PC-3 (cell line): ENCODE measurements around the gene PLEKHO1.

Experiments used
- CTCF ChIP-seq: fragments of 300-600 bp; sonication (generic); conservative IDR thresholded peaks from 2 replicates; pipeline ENCODE4 v1.5.1; 2017; ENCODE audit warnings: antibody characterized with exemption, low read depth, mild to moderate bottlenecking, low read length
- EZH2 ChIP-seq: fragments of 300-600 bp; sonication (generic); IDR thresholded peaks from one replicate; pipeline ENCODE4 v1.6.1; 2017; ENCODE audit warnings: antibody characterized with exemption, mild to moderate bottlenecking, low read length; ENCODE audit not compliant: unreplicated experiment
- EZH2phosphoT487 ChIP-seq: fragments of 300-600 bp; sonication (generic); IDR thresholded peaks from 2 replicates; pipeline ENCODE4 v1.6.1; 2018; ENCODE audit warnings: mild to moderate bottlenecking, antibody characterized with exemption, low read length, borderline replicate concordance

DNA sequence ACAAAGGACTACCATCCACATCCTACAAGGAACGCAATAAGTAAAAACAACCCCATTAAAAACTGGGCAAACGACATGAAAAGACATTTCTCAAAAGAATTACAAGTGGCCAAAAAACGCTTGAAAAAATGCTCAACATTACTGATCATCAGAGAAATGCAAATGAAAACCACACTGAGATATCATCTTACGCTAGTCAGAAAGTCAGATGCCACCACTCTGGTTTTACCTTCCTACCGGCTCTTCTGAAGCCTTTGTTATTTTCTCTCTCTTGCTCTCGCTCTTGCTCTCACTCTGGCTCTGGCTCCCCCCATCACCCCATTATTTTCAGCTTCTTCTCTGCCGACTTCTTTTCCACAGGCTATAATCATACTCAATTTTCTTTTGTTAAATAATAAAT lies 43.4 kb upstream of the PLEKHO1 start:
- TF ChIP-seq CTCF (no peak), EZH2phosphoT487 (no peak), EZH2 (no peak)
